Esophagus mucosa (tissue), 1 donor: ENCODE measurements around the gene AHNAK. TPM values are rescaled to one million over a fixed set of nuclear protein-coding genes. Genes with fewer than 3 reads are reported as not detected.
"Not testable (repeated sequence)": the region's sequence is repeated elsewhere in the genome, so short reads cannot be mapped to it uniquely, and the experiment has no call there.

Experiments used
- ATAC-seq: fragments of 200-7000 bp; cut with Tn5 transposase; one replicate; pipeline ENCODE4 v1.9.1; 2020
- total RNA-seq: library from RNA; stranded (reverse); gene quantifications from one replicate; pipeline ENCODE4 v1.2.4, GENCODE V29; 2023
- donor health status: DM: yes; HTN: yes; CAD: no.

AHNAK gene
- total RNA-seq, 1 donor from 2014 or later: 931 TPM

DNA sequence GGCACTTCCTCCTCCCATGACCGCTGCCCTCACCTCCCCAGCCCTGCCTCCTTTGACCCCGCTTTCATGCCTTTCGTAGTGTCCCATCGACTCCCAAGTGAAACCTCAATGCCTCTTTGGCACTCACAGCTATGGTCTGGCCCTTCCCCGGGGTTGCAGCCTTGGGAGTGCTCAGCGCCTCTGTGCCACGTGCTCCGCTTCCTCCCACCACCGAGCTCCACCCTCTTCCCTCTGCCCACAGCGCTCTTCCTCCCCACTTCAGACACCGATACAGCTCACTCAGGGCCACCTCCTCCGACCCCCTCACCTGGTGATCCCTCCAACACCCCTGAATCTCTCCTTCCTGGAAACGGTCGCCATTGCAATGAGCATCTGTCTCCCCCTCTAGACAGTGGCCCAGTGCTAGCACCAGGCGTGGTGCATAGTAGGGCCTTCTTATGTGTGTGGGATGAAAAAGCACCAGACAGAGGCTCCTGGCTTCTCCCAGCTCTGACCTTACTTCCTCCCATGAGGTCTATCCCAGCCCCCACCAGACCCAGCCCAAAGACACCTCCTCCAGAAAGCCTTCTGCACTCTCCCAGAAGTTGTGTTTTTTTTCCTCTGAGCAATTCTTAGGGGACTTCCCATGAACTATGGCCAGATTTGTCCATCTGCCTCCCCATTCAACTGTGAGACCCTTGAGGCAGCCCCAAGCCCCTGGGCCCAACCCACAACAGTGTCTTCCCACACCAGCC, 144.2 kb downstream of the AHNAK start:
- peak; percentile 13 for ATAC-seq

DNA sequence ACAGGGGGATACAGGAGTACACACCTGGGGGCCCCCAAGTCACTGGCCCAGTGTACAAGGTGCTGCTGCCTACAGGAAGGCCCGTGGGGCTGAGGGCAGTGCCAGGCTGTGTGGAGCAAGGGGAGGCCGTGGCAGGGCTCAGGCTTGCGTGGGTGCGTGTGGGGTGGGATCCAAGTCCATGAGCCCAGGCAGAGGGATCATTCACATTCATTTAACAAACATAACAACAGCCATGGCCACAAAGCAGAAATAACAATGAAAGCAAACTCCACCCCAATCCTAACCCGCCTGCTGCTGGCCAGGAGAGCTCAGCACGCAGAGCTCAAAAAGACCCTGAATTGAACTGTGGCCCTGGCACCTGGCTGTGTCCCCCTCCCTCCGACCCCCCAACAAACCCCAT, 144.8 kb downstream of the AHNAK start:
- peak; percentile 21 for ATAC-seq

DNA sequence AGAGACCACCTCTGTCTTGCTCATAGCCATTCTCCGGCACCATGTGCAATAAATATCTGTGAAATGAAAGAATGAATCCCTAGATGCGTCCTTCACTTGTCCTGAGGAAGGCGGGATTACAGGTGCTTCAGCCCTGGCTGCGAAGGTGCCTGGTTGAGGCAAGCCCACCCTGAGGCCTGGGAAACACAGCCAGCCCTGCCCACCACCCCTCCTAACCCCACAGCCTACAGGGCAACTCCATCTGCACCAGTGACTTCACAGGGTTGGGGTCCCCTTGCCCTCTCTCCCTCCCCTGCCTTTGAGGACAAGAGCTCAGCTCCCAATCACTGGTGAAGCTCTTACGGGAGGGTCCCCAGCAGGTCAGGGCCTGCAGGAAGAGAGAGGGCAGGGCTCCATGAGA, 145.2 kb downstream of the AHNAK start:
- no peak for ATAC-seq

DNA sequence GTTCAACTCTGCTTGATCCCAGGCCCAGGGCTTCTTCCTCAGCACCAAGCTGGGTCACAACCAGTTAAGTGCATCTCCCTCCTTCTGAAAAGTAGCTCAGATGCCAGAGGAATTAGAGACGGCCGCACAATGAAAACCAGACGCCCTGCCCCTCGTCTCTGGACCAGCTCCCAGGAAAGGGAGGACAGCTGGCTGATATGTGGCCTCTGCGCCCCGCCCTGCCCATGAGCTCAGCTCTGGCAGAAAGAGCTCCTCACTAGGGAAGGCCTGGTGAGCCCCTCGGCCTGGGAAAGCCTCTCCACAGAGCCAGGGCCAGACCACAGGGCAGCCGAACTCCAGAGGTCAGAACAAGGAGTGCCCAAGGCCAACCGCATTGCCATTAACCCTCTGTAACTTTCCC, 145.8 kb downstream of the AHNAK start:
- peak; percentile 75 for ATAC-seq

DNA sequence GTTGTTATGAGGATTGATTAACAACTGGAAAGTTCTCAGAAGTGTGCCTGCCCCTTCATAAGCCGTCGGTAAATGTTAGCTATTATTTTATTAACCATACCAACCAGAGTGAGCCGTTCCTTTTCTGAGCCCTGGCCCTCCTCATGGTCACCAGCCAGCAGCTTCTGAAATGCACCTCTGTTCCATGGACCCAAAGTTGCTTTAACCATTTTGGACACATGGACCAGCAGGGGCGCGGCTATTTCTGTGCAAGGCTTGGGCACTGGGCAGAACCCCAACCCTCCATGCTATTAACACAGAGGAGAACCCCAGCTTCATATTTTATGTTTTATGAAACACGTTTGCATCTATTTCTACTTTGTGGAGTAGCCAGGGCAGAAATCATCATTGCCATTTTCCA, 146.3 kb downstream of the AHNAK start:
- ATAC-seq: no peak

DNA sequence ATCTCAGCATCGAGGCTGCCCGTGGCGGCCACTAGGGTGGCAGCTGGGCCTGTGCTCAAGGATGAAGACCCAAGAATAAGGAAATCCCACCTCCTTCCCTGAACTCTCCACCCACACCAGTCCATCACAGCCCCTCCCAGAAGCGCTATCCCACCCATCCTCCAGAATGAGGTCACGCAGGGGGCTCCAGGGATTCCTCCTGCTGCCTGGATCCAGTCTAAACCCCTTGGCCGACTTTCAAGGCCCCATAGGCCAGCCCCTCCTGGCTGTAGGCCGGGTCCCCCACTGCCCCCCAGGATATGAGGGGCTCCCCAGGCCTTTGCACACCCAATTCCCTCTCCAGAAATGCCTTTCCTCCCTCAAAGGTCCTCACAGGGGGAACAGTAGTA, 146.7 kb downstream of the AHNAK start:
- ATAC-seq: no peak

DNA sequence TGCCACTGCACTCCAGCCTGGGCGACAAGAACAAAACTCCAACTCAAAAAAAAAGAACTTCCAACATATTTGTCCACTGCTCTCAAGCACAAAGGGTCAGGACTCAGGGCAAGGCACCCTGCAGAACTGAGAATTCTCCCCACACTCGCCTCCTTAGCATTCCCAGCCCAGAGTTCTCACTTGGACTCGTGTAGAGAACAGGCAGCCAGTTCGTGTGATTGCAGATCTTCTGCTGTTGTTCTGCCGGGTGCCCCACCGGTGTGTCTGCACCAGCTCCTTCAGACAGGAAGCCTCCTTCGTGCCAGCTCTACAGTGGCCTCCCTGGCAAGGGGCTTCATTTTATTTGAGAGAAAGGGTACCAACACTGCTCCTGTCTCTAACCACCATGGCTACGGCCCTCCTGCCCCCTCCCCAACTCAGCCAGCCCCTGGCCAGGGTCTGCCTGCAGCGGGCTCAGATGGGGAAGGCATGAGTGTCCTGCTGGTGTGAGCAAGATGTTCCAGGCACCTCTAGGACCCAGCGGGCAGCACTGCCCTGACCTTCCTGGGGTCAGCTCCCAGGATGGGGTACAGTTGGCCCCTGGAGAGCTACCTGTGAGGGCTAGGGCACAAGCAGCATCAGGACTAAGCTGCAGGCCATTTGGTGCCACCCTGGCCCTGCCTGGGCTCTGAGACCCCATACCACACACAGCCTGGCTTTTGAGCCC, 147.3 kb downstream of the AHNAK start:
- no peak for ATAC-seq

DNA sequence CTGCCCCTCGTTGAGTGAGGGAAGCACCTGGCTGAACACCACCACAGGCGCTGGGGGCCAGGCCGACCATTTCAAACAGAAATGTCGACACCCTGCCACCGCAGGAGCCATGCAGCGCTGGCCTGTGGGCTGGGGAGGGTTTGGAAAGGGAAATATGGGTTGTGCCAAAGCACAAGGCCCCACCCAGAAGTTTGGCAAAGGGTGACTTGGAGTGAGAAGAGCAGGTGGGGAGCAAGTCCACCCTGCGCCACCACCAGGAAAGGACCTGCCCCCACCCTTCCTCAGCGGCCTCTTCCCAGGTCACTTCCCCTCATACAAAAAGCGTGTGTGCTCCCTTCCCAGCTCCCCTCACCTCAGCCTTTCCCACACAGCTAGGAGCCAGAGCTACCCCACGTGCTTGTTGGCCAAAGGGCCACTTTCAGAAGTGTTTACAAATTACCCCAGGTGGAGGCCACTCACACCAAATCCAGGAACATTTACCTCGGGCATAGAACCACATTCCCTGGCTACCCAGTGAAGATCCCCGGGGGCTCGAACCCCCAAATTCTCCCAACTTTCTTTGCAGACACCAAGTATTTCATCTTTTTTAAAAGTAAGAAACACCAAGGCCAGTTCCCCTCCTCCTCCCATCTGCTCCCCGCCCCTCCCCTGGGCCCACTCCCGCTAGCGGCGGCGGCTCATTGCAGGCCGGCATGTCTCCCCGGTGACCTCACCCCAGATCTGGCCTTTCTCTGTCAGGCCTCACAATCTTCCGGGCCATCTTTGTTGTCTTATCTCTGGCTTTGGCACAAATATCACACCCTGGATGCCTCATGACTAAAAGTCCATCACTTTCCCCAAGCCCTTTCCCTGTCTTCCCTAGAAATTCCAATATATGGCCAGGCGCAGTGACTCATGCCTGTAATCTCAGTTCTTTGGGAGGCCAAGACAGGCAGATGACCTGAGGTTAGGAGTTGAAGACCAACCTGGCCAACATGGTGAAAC, 148.3 kb downstream of the AHNAK start:
- ATAC-seq: no peak

DNA sequence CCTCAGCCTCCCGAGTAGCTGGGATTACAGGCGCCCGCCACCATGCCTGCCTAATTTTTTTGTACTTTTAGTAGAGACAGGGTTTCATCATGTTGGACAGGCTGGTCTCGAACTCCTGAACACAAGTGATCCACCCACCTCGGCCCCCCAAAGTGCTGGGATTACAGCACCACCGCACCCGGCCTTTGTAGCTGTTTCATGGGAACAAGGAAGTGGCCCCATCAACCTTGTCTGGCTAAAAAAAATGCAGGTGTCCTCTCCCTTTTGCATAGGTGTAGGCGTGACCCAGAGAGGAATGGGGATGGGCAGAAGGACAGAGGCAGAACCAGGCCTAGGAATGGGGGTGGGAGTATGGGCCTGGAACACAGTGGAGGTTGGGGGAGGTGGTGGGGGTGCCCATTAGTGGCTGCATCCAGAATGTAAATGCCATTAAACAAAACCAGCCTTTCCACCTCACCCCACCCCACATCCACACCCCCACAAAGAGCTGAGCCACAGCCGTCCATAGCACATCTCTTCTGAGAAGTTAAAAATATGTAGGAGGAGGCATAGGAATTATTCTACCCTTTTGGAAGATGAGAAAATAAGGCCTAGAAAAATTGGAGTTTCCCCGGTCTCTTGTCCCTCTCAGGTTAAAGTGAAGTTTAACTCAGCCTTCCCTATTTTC, 150.6 kb downstream of the AHNAK start:
- peak; percentile 34 for ATAC-seq

DNA sequence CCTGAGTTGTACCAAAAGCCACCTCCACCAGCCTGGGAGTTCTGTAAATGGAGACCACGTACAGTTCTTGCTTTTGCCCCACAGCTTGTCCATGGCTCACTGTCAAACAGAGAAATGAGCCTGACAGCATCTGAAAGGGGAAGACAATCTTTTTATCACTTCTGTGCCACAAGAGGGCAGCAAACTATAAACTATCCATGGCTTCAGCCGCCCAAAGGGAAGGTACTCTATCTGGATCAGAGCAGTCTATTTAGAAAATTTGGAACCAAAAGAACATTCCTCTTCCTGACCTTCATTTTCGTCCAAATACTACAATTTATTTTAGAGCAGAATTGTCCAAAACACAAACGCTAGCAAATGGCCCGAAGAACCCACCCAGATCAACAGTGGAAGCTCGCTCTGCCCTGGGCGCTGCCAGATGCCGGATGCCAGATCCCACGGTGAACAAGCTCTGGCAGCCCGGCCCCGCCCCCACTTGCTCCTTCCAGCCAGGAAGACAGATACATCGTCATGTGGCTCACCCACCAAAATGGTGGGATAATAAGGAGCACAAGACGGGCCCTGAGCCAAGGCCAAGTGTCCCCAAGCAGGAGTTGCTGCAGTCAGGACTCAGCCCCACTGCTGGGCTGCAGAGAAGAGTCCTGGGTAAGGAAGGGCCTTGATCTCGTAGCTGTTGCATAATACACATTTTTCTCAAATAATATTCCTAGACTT, 151.6 kb downstream of the AHNAK start:
- peak; percentile 78 for ATAC-seq

DNA sequence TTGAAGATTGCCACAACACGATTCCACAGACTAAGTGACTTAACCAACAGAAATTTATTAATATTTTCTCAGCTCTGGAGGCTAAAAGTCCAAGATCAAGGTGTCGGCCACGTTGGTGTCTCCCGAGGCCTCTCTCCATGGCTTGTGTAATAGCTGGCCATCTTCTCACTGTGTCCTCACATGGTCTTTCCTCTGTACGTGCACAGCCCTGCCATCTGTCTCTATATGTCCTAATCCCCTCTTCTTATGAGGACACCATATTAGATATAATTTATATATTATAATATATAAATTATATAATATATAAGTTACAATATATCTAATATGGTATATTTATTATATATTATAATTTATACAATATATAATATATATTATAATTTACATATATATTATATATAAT, 152.9 kb downstream of the AHNAK start:
- no peak for ATAC-seq

DNA sequence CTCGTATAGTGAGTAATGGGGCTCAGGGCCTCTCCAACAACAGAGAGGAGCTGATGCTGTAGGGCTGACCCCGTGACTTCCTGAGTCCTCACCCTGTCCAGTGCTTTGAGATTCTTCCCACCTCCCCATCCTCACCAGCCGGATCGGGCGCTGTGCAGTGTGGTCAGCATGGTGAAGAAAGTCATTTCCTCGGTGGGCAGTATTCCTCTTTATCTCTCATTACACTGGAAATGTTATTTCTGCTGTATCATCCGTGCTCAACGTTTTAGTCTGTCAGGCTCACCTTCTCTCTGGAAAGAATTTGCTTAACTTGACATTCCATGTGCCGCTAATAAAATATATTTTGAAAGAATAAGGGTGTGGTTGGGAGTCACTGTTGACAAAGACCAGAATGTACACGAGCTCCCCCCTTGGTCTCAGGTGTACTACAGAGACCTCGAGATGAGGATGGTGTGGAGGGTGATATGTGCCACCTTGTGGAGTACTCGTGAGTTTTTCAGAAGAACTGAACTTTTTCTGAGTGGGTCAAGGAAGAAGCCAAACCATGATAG, 153.5 kb downstream of the AHNAK start:
- ATAC-seq: peak; percentile 46

DNA sequence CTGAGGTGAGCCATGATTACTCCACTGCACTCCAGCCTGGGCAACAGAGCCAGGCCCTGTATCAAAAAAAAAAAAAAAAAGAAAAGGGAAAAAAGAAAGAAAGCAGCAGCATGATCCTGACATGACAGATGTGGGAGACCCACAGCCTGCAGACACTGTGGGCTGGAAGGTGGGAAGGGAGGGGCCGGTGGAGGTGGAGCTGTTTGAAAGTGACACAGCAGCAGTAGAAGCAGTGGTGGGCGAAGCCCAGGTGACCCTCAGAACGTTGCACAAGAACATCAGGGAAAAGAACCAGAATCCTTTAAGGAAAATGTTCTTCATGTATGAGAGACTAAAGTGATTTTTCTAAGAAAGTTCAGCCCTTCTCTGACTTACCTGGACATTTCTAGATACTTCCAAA, 154.1 kb downstream of the AHNAK start:
- no peak for ATAC-seq

DNA sequence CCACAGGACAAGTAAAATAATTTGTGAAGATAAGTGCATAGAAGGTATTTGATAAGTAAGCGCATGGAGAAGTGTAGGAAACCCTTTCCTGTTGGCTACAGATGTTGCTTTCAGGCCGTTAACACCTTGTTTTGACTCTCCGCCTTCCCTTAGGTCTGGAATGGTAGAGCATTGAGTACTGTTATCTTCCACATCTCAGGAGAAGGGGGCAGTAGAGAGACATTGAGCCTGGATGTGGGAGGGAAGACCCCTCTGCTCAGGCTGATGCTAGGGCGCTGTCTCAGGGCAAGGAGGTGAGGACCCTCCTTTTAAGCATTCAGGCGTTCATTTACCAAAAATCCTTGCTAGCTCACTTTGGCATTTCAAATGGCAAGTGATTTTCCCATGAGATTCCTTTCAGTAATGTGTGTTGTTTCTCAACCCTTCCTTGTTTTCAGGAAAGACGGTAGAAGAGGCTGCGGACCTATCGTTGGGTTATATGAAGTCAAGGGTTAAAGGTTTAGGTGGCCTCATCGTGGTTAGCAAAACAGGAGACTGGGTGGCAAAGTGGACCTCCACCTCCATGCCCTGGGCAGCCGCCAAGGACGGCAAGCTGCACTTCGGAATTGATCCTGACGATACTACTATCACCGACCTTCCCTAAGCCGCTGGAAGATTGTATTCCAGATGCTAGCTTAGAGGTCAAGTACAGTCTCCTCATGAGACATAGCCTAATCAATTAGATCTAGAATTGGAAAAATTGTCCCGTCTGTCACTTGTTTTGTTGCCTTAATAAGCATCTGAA, 154.8 kb downstream of the AHNAK start:
- ATAC-seq: no peak

DNA sequence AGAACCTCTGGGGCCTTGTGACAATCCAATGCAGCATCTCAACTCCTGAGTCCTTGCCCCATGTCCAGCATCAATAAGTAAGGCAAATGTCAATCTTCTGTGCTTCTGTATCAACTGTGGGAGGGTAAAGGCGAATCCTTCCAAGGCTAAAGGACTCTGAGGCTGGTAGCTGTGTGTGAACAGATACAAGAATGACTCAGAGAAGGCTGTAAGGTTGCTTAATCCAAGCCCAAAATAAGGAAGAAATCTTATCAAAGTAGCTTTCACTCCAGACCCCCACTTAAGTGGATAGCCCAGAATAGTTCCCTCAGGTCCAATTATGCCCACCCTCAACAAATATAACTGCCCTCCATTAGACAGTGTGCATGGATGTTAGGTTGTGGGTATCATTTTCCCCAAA, 155.9 kb downstream of the AHNAK start:
- ATAC-seq: no peak

DNA sequence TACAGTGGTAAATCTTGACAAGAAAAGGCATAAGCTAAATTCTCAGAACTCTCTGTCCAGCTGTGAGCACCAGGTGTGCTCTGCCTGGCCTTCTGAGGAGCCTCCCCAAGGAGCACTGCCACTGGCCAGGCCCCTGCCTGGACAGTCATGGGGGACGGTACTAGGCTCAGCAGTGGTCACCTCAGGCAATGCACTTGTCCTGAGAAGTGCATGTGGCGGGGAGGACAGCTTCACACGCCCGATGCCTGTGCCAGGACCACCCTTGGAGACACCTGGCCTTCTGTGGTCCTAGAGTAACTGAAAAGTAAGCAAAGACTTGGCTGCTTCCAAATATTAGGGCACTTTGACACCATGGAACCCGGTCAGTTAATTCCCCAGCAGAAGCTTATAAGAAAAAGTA, 156.4 kb downstream of the AHNAK start:
- ATAC-seq: no peak

DNA sequence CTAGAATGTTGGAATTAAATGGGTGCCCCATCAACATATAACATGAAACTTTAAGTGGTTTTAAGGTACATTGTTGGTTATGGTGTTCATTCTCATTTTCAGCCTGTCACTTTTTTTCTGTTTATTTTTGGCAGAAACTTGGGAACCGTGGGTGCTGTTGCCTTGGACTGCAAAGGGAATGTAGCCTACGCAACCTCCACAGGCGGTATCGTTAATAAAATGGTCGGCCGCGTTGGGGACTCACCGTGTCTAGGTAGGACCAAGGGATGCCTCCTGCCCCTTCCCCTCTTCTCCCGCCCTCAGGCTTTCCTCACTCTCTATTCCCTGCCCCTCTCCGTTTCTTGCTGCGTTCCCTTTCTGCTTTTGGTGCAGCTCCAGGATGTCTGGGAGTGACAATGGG, 157.6 kb downstream of the AHNAK start:
- ATAC-seq: no peak

DNA sequence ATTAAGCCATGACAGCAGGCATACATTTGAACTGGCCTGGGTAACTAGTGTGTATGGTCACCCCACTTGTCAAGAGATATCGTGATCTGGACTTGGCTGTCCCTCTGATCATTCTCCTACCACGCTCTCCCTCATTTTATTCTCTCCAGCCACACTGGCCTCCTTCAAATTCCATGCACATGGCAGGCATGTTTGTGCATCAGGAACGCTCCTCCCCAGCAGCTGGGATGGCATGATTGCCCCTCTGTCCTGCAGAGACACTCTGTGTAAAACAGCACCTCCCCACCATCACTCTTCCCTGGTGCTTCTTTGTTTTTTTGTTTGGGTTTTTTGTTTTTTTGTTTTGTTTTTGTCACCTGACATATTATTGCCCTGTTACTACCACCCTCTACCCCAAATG, 159.2 kb downstream of the AHNAK start:
- no peak for ATAC-seq

DNA sequence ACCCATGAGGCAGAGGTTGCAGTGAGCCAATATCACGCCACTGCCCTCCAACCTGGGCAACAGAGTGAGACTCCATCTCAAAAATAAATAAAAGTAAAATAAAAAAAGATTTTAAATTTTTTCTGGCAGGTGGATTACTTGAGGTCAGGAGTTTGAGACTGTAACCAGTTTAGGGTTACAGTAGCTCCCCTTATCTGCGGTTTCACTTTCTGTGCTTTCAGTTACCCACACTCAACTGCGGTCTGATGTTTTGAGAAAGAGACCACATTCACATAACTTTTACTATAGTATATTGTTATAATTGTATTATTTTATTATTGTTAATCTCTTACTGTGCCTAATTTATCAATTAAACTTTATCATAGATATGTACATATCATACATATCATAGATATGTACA, 160.5 kb downstream of the AHNAK start:
- ATAC-seq: not testable (repeated sequence)

DNA sequence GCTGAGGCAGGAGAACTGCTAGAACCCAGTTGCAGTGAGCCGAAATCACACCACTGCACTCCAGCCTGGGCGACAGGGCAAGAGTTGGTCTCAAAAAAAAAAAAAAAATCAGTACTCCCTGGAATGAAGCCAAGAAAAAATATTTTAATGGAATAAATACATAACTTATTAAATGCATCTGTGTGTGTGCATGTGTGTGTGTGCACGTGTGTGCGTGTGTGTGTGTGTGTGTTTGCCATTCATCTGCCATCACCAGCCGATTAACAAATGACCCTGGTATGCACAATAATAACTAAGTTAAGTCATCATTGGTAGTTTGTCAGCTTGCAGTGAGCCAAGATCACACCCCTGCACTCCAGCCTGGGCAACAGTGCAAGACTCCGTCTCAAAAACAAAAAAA, 162.8 kb downstream of the AHNAK start:
- no peak for ATAC-seq
